Measurements from ENCODE around the gene NPAS3. TPM values are rescaled to one million over a fixed set of nuclear protein-coding genes. Genes with fewer than 3 reads are reported as not detected.

Gene NPAS3
- total RNA-seq, 1 experiment from 2014 or later = not detected

DNA sequence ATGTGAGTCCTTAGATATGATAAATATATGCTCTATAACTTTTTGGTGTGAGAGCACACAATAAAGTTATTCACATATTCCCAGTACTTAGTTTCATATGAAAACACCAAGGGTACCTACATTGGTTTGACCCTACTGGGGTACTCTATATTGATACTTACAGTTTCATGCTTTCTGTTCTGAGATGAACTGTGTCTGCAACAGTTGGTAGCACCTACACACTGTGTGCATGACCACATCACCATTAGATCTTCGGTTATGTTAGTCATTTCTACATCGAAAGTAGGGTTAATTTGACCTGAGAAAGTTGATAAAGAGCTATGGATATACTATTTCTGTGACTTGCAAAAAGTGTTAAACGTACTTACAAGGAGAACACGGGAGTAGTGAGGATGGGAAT, 337.2 kb downstream of the NPAS3 start (continued):
- TF ChIP-seq, protein P1, sequence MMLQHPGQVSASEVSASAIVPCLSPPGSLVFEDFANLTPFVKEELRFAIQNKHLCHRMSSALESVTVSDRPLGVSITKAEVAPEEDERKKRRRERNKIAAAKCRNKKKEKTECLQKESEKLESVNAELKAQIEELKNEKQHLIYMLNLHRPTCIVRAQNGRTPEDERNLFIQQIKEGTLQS (IDR thresholded peaks at IDR 0.05) = no peak

DNA sequence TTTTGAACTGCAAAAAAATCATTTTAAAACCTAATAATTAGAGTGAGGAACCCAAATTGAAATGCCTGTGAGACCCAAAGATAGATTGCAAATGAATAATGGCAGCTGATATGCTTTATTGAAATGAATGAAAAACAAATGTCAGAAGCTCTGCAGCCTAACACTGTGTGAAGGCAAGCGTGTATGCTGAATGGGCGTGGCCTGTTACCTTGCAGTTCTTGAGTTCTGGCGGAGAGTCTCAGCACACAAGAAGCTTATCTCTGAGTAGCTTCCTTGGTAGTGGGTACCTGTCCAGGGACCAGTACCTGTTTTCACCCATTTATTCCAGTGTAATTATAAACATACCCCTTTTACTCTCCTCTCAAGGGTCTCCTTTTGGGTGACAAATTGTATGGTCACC, 341.2 kb downstream of the NPAS3 start:
- intact Hi-C loops (cut with micrococcal nuclease) = no loop called here
- ATAC-seq (no peak), DNase-seq (ENCODE audit: low read depth, low spot score) (no peak)
- Histone ChIP-seq H3K4me3 (replicated peaks in 1 of 2; ENCODE audit: low read depth in 1 of 2, low read length in 2 of 2) (no peak overlapping the region), H3K4me1 (ENCODE audit: control insufficient read depth in 1 of 2, insufficient read depth in 2 of 2, low read length in 2 of 2) (no peaks in the 10 kb centered on the region), H4K20me1 (ENCODE audit: insufficient read depth) (no peaks in the 10 kb centered on the region), H3K9ac (ENCODE audit: low read length) (no peak overlapping the region), H3K27ac (ENCODE audit: low read depth, low read length) (no peak overlapping the region), H3K9me2 (ENCODE audit: insufficient read depth) (no peaks in the 10 kb centered on the region), H3K4me2 (ENCODE audit: low read length) (no peak overlapping the region), H3K79me2 (ENCODE audit: insufficient read depth, low read length) (no peaks in the 10 kb centered on the region), H3K36me3 (ENCODE audit: control insufficient read depth in 1 of 2, insufficient read depth in 2 of 2, low read length in 2 of 2) (no peaks in the 10 kb centered on the region), H2AFZ (ENCODE audit: low read depth, low read length, poor library complexity, severe bottlenecking) (no peak overlapping the region), H3K9me3 (ENCODE audit: control insufficient read depth in 1 of 2, insufficient read depth in 1 of 2, low read depth in 1 of 2, low read length in 2 of 2) (0 out of 4 replicates have a peak, but pooled peaks cover 0 to 3% of the 10 kb centered on the region in 2 experiments), H3K27me3 (ENCODE audit: insufficient read depth, low read length) (no peaks in the 10 kb centered on the region)
- CTCF ChIA-PET = no interaction called here
- no TSS peak for BruUV-seq (replicated peaks)
- TF ChIP-seq POLR2AphosphoS5 (IDR thresholded peaks at IDR 0.05; ENCODE audit: low read depth, low read length) (no peak), RAD21 (IDR thresholded peaks at IDR 0.05; ENCODE audit: low read depth) (no peak), TCF7L2 (IDR thresholded peaks at IDR 0.05; ENCODE audit: borderline replicate concordance, extremely low read depth, insufficient read depth, insufficient read length) (no peak), ZFX (IDR thresholded peaks at IDR 0.05) (no peak), CBX3 (IDR thresholded peaks at IDR 0.05; ENCODE audit: low read depth) (no peak), POLR2A (IDR thresholded peaks at IDR 0.05; ENCODE audit: borderline replicate concordance, extremely low read depth, insufficient read depth, insufficient read length) (no peak), JUND (IDR thresholded peaks at IDR 0.05) (no peak), EZH2phosphoT487 (IDR thresholded peaks at IDR 0.05; ENCODE audit: borderline replicate concordance) (no peak), SRF (IDR thresholded peaks at IDR 0.05; ENCODE audit: low read depth) (no peak)
- RAD21 ChIA-PET (ENCODE audit: low non-redundant PET in 1 of 2, low total read pairs in 2 of 2, uncharacterized antibody in 2 of 2, unreplicated experiment in 2 of 2) = no interaction called here
- POLR2A ChIA-PET = no interaction called here

DNA sequence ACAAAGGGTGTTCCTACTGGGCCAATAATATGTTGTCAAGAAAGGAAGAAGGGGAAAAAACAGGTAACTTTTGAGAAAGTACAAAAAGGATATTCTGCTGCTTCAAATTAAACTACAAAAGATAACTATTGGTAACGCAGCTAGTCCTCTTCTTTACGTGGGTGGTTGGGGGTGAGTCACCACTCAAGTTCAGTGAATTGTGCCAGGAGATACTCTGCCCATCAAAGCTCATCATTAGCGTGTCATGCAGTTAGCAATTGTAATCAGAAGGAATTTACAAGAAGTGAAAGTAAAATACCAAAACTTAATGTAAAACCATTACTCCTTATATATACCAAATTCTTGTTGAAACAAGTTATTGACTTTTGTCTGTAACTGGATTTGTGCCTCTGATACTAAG, 342.0 kb downstream of the NPAS3 start:
- no peak overlapping the region for H3K9ac ChIP-seq (ENCODE audit: low read length)
- no peak overlapping the region for H3K4me2 ChIP-seq (ENCODE audit: low read length)
- no peak overlapping the region for H3K4me3 ChIP-seq (replicated peaks in 1 of 2; ENCODE audit: low read depth in 1 of 2, low read length in 2 of 2)
- H4K20me1 ChIP-seq (ENCODE audit: insufficient read depth) = no peaks in the 10 kb centered on the region
- no peaks in the 10 kb centered on the region for H3K27me3 ChIP-seq (ENCODE audit: insufficient read depth, low read length)
- H3K9me3 ChIP-seq (ENCODE audit: control insufficient read depth in 1 of 2, insufficient read depth in 1 of 2, low read depth in 1 of 2, low read length in 2 of 2) = 0 out of 4 replicates have a peak, but pooled peaks cover 0 to 3% of the 10 kb centered on the region in 2 experiments
- ChIA-PET RAD21 (ENCODE audit: low non-redundant PET in 1 of 2, low total read pairs in 2 of 2, uncharacterized antibody in 2 of 2, unreplicated experiment in 2 of 2) (no interaction called here), POLR2A (no interaction called here), CTCF (no interaction called here)
- H3K79me2 ChIP-seq (ENCODE audit: insufficient read depth, low read length) = no peaks in the 10 kb centered on the region
- intact Hi-C loops (cut with micrococcal nuclease) = no loop called here
- TF ChIP-seq SRF (IDR thresholded peaks at IDR 0.05; ENCODE audit: low read depth) = no peak
- no peak for TF ChIP-seq SP1 (IDR thresholded peaks at IDR 0.05; ENCODE audit: low read depth)
- no peak for TF ChIP-seq CEBPB (IDR thresholded peaks at IDR 0.05; ENCODE audit: low read depth)
- H3K27ac ChIP-seq (ENCODE audit: low read depth, low read length) = no peak overlapping the region
- no peaks in the 10 kb centered on the region for H3K9me2 ChIP-seq (ENCODE audit: insufficient read depth)
- no peak overlapping the region for H2AFZ ChIP-seq (ENCODE audit: low read depth, low read length, poor library complexity, severe bottlenecking)
- no peak for DNase-seq (ENCODE audit: low read depth, low spot score)
- no peak for ATAC-seq
- no peaks in the 10 kb centered on the region for H3K36me3 ChIP-seq (ENCODE audit: control insufficient read depth in 1 of 2, insufficient read depth in 2 of 2, low read length in 2 of 2)
- no TSS peak for BruUV-seq (replicated peaks)
- no peaks in the 10 kb centered on the region for H3K4me1 ChIP-seq (ENCODE audit: control insufficient read depth in 1 of 2, insufficient read depth in 2 of 2, low read length in 2 of 2)
